ENCODE measurements around the gene SUGCT. TPM values are rescaled to one million over a fixed set of nuclear protein-coding genes. Genes with fewer than 3 reads are reported as not detected.

SUGCT gene
- total RNA-seq, 2 experiments from 2014 or later: not detected

DNA sequence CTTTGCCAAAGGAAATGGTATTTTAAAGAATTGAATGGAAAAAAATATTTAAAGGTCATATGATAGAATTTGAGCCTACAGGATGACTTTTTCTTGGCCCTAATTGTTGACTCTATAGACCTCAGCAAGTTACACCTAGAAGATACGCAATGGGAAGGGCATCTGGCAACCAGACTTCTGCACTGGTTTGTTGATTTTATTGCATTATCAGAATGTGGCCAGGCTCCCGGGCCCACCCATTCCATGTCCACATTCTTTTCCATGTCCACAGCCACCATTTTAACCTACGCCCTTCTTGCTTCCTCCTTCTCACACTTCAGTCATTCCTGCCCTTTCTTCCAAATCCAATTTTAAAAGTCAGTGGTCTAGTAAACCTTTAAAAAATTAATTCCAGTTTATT is 738.4 kb downstream of the SUGCT start:
- Histone ChIP-seq H3K4me3 (ENCODE audit: low read depth, low read length, poor library complexity, severe bottlenecking) (no peak overlapping the region), H3K79me2 (ENCODE audit: insufficient read depth, low read depth, low read length) (no peaks in the 10 kb centered on the region), H3K9me3 (ENCODE audit: low read length) (0 out of 2 replicates have a peak, but pooled peaks cover 6% of the 10 kb centered on the region), H3K27ac (ENCODE audit: low read depth, low read length, poor library complexity, severe bottlenecking) (no peak overlapping the region), H4K20me1 (ENCODE audit: insufficient read depth, low read length) (no peaks in the 10 kb centered on the region), H2AFZ (ENCODE audit: low read length) (no peak overlapping the region), H3K4me1 (ENCODE audit: insufficient read depth, low read length, poor library complexity, severe bottlenecking) (no peaks in the 10 kb centered on the region), H3K4me2 (ENCODE audit: low read length) (no peak overlapping the region), H3K9me2 (ENCODE audit: insufficient read depth, low read length) (no peaks in the 10 kb centered on the region), H3K36me3 (ENCODE audit: insufficient read depth, low read length) (no peaks in the 10 kb centered on the region)
- TF ChIP-seq, protein P1, sequence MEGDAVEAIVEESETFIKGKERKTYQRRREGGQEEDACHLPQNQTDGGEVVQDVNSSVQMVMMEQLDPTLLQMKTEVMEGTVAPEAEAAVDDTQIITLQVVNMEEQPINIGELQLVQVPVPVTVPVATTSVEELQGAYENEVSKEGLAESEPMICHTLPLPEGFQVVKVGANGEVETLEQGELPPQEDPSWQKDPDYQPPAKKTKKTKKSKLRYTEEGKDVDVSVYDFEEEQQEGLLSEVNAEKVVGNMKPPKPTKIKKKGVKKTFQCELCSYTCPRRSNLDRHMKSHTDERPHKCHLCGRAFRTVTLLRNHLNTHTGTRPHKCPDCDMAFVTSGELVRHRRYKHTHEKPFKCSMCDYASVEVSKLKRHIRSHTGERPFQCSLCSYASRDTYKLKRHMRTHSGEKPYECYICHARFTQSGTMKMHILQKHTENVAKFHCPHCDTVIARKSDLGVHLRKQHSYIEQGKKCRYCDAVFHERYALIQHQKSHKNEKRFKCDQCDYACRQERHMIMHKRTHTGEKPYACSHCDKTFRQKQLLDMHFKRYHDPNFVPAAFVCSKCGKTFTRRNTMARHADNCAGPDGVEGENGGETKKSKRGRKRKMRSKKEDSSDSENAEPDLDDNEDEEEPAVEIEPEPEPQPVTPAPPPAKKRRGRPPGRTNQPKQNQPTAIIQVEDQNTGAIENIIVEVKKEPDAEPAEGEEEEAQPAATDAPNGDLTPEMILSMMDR (conservative IDR thresholded peaks at IDR 0.05; ENCODE audit: low read length): no peak
- TF ChIP-seq EZH2phosphoT487 (IDR thresholded peaks at IDR 0.05; ENCODE audit: borderline replicate concordance, low read depth, low read length): no peak
- no TSS peak for BruUV-seq (replicated peaks)
- DNase-seq (ENCODE audit: low spot score): no peak
- intact Hi-C loops (cut with micrococcal nuclease; ENCODE audit: unreplicated experiment): no loop called here
- POLR2A ChIA-PET: interaction anchor here (0.7 to 1.0 kb wide), 2 partner anchors 18 to 236 kb away, joined by 3 read pairs; no protein-coding TSS in a partner anchor
- CTCF ChIA-PET (ENCODE audit: unreplicated experiment): no interaction called here

DNA sequence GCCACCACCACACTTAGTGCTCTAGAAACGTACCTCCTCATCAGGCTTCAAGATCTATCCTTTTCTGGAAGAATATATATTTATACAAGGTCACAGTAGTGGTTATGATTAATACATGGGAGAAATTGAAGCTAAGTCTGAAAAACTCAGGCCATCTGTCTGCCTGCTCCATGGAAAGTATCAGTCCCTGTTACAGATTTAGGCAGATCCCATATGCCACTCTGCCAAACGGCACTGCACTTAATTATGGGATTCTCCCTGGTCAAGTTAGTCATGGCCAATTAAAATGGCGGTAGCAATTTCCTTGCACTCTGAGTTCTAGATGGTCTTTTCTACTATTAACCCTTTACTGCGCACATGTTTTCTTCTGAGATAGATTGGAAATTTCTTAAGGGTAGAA is 740.0 kb downstream of the SUGCT start:
- no TSS peak for BruUV-seq (replicated peaks)
- Histone ChIP-seq H3K4me1 (ENCODE audit: insufficient read depth, low read length, poor library complexity, severe bottlenecking) (no peaks in the 10 kb centered on the region), H3K27ac (ENCODE audit: low read depth, low read length, poor library complexity, severe bottlenecking) (no peak overlapping the region), H3K9me3 (ENCODE audit: low read length) (no peaks in the 10 kb centered on the region), H3K4me2 (ENCODE audit: low read length) (no peak overlapping the region), H3K36me3 (ENCODE audit: insufficient read depth, low read length) (no peaks in the 10 kb centered on the region), H3K4me3 (ENCODE audit: low read depth, low read length, poor library complexity, severe bottlenecking) (no peak overlapping the region), H3K79me2 (ENCODE audit: insufficient read depth, low read depth, low read length) (no peaks in the 10 kb centered on the region), H2AFZ (ENCODE audit: low read length) (no peak overlapping the region), H4K20me1 (ENCODE audit: insufficient read depth, low read length) (no peaks in the 10 kb centered on the region), H3K9me2 (ENCODE audit: insufficient read depth, low read length) (no peaks in the 10 kb centered on the region)
- ChIA-PET POLR2A (no interaction called here), CTCF (ENCODE audit: unreplicated experiment) (no interaction called here)
- intact Hi-C loops (cut with micrococcal nuclease; ENCODE audit: unreplicated experiment): no loop called here
- DNase-seq (ENCODE audit: low spot score): no peak
- TF ChIP-seq EZH2phosphoT487 (IDR thresholded peaks at IDR 0.05; ENCODE audit: borderline replicate concordance, low read depth, low read length): no peak
- TF ChIP-seq, protein P1 (conservative IDR thresholded peaks at IDR 0.05; ENCODE audit: low read length): no peak

DNA sequence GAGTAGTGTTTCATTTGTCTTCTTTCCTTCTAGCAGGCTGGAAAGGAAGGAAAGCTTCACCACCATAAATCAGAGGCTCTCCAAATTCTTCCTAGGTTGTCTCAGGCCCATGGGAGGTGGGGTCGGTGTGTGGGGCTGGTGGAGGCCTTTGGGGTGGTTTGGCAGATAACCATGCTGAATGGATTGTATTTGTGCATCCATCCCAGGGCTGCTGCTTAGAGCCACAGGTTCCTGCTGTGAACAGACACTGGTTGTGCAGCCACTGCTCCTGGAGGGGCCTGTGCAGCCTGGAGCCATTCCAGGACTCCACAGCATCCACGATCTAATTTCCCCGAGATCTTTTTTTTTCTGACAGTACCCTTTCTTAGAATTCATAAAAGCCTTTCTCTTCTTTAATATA is 741.8 kb downstream of the SUGCT start:
- DNase-seq (ENCODE audit: low spot score): no peak
- Histone ChIP-seq H3K36me3 (ENCODE audit: insufficient read depth, low read length) (no peaks in the 10 kb centered on the region), H3K9me2 (ENCODE audit: insufficient read depth, low read length) (no peaks in the 10 kb centered on the region), H3K4me1 (ENCODE audit: insufficient read depth, low read length, poor library complexity, severe bottlenecking) (no peaks in the 10 kb centered on the region), H2AFZ (ENCODE audit: low read length) (no peak overlapping the region), H3K27ac (ENCODE audit: low read depth, low read length, poor library complexity, severe bottlenecking) (no peak overlapping the region), H4K20me1 (ENCODE audit: insufficient read depth, low read length) (no peaks in the 10 kb centered on the region), H3K4me3 (ENCODE audit: low read depth, low read length, poor library complexity, severe bottlenecking) (no peak overlapping the region), H3K79me2 (ENCODE audit: insufficient read depth, low read depth, low read length) (no peaks in the 10 kb centered on the region), H3K9me3 (ENCODE audit: low read length) (no peaks in the 10 kb centered on the region), H3K4me2 (ENCODE audit: low read length) (no peak overlapping the region)
- TF ChIP-seq, protein P1 (conservative IDR thresholded peaks at IDR 0.05; ENCODE audit: low read length): no peak
- no peak for TF ChIP-seq EZH2phosphoT487 (IDR thresholded peaks at IDR 0.05; ENCODE audit: borderline replicate concordance, low read depth, low read length)
- POLR2A ChIA-PET: no interaction called here
- CTCF ChIA-PET (ENCODE audit: unreplicated experiment): no interaction called here
- BruUV-seq (replicated peaks): no TSS peak
- intact Hi-C loops (cut with micrococcal nuclease; ENCODE audit: unreplicated experiment): no loop called here

All from OCI-LY7 (cell line).